Activated gamma-delta T cell treated with Interleukin-2 at 50 U/mL for 16 hours (primary cell): ENCODE measurements around the gene LAD1.

Experiments
- DNase-seq: peaks from one replicate; pipeline ENCODE4 v3.0.0-alpha.2; 2020

The LAD1 gene

GRCh38 chr1:201399018-201399351 lies at the start of gene LAD1:
Gene LAD1, minus strand, starts transcription at chr1:201399324. Its CDS starts 18 bp downstream, at chr1:201399306.
- DNase-seq = no peak

- peak; percentile 56 for DNase-seq
Observed at GRCh38 chr1:201447903-201448871, 49.1 kb upstream of the LAD1 start.

- DNase-seq = no peak
Observed at GRCh38 chr1:201445310-201445709, 46.2 kb upstream of the LAD1 start.

- DNase-seq = no peak
Observed at GRCh38 chr1:201444792-201445191, 45.7 kb upstream of the LAD1 start.

- DNase-seq = no peak
Observed at GRCh38 chr1:201443747-201444146, 44.6 kb upstream of the LAD1 start.

GRCh38 chr1:201436969-201437368 lies 37.8 kb upstream of the LAD1 start:
- no peak for DNase-seq

- no peak for DNase-seq
Observed at GRCh38 chr1:201436393-201436792, 37.3 kb upstream of the LAD1 start.

GRCh38 chr1:201434266-201434665 lies 35.1 kb upstream of the LAD1 start:
- DNase-seq = no peak

GRCh38 chr1:201433609-201434008 lies 34.5 kb upstream of the LAD1 start:
- no peak for DNase-seq

GRCh38 chr1:201430776-201431175 lies 31.7 kb upstream of the LAD1 start:
- DNase-seq = no peak

GRCh38 chr1:201429736-201430501 lies 30.8 kb upstream of the LAD1 start:
- DNase-seq = no peak

GRCh38 chr1:201427963-201428362 lies 28.8 kb upstream of the LAD1 start:
- DNase-seq = no peak

GRCh38 chr1:201426479-201427310 lies 27.6 kb upstream of the LAD1 start:
- DNase-seq = no peak

- no peak for DNase-seq
Observed at GRCh38 chr1:201424146-201424545, 25.0 kb upstream of the LAD1 start.

- DNase-seq = no peak
Observed at GRCh38 chr1:201423655-201424054, 24.5 kb upstream of the LAD1 start.

- DNase-seq = no peak
Observed at GRCh38 chr1:201422436-201423030, 23.4 kb upstream of the LAD1 start.

GRCh38 chr1:201422026-201422425 lies 22.9 kb upstream of the LAD1 start:
- no peak for DNase-seq

- DNase-seq = no peak
Observed at GRCh38 chr1:201421041-201421440, 21.9 kb upstream of the LAD1 start.

GRCh38 chr1:201420608-201421002 lies 21.5 kb upstream of the LAD1 start:
- DNase-seq = no peak

- no peak for DNase-seq
Observed at GRCh38 chr1:201419746-201420607, 20.9 kb upstream of the LAD1 start.

- DNase-seq = no peak
Observed at GRCh38 chr1:201419256-201419655, 20.1 kb upstream of the LAD1 start.

GRCh38 chr1:201418461-201418860 lies 19.3 kb upstream of the LAD1 start:
- DNase-seq = no peak
